Ovary (tissue), 9 donors: ENCODE measurements around the gene DLG5. TPM values are rescaled to one million over a fixed set of nuclear protein-coding genes. Genes with fewer than 3 reads are reported as not detected.
A peak's percentile ranks its signal among the peaks of the same experiment; 100 is the strongest.

Experiments
- DNase-seq, 5 donors: peaks; one replicate each; pipeline ENCODE4 v3.0.0-alpha.2; 2019 to 2020
- H3K27ac ChIP-seq, 2 donors: fragments of 200-600 bp; one replicate each; pipeline versions ENCODE4 v1.5.1 to v1.8.0; 2019 to 2022
- H3K27me3 ChIP-seq: fragments of 200-600 bp; one replicate; pipeline ENCODE4 v1.8.0; 2022
- H3K36me3 ChIP-seq: fragments of 200-600 bp; sonication (generic); one replicate; pipeline ENCODE4 v1.5.1; 2019
- H3K4me1 ChIP-seq: one replicate; pipeline ENCODE4 v1.8.1; 2013; ENCODE audit warnings: mild to moderate bottlenecking, moderate library complexity; ENCODE audit not compliant: insufficient read depth
- H3K4me3 ChIP-seq: fragments of 200-600 bp; sonication (generic); one replicate; pipeline ENCODE4 v1.5.1; 2017
- H3K9me3 ChIP-seq, 2 donors: fragments of 200-600 bp in 1 of 2; sonication (generic) in 1 of 2; one replicate each; pipeline versions ENCODE4 v1.5.1 to v1.8.1; 2013 to 2019; ENCODE audit warnings: mild to moderate bottlenecking in 1 of 2, moderate library complexity in 1 of 2
- CTCF ChIP-seq, 3 donors: fragments of 450-650 bp in 2 of 3; fragments of 200-600 bp in 1 of 3; IDR thresholded peaks; one replicate each; pipeline versions ENCODE4 v1.5.1 to v1.8.0; 2016 to 2022; ENCODE audit warnings: antibody characterized with exemption in 3 of 3, mild to moderate bottlenecking in 1 of 3
- EP300 ChIP-seq: sonication (generic); formaldehyde crosslinking; IDR thresholded peaks from one replicate; pipeline ENCODE4 v1.6.1; 2017; ENCODE audit warnings: antibody characterized with exemption
- POLR2A ChIP-seq: fragments of 450-650 bp; IDR thresholded peaks from one replicate; pipeline ENCODE4 v1.6.1; 2017; ENCODE audit warnings: antibody characterized with exemption, mild to moderate bottlenecking, moderate library complexity
- WGBS, 3 donors: extraction: QIAGEN DNeasy Blood & Tissue Kit in 1 of 3; methylation state at CpG; one replicate each; pipeline versions ENCODE4 v1.1.5 to v1.1.7; 2013 to 2017; 5-methylcytosine and 5-hydroxymethylcytosine counted together
- intact Hi-C, 4 donors: fragments of 100-400 bp; cut with DNase I; formaldehyde crosslinking; loops; one replicate each; pipeline versions ENCODE4 v1.11.0 to v1.15.1; 2022 to 2023
- polyA plus RNA-seq, 2 donors: library from polyadenylated mRNA; stranded (reverse); fragments of 200-250 nt in 1 of 2; fragments of 350-450 nt in 1 of 2; fragmentation: Illumina TruSeq in 1 of 2; extraction: RNeasy Lipid Tissue Mini Kit (QIAGEN cat#74804) in 1 of 2; gene quantifications; one replicate each; pipeline ENCODE4 v1.2.3, GENCODE V29; 2013 to 2014
- total RNA-seq, 7 donors: library from RNA; depleted of rRNA in 2 of 7; stranded (reverse); fragments of >200 nt in 2 of 7; fragmentation: NEBNext Ultra II Directional in 3 of 7; extraction: Animal tissue kit (Norgen Biotek cat#: 25700) in 3 of 7; gene quantifications; one replicate each; pipeline versions ENCODE4 v1.1.0 to v1.2.4, GENCODE V29; 2016 to 2023
- donor health status: DM: no; HTN: no; CAD: no; lungs with moderate emphysema.
- donor health status: DM: no; HTN: no; CAD: no.
- donor health status: Bipolar disorder and iron deficiency.
- donor health status: DM: yes; HTN: yes; CAD: no.
- donor health status: DM: no; HTN: no; CAD: no.
- donor health status: DM: yes; HTN: yes; CAD: no.

DLG5 gene
- total and polyA plus RNA-seq, 9 donors: 29.1 to 71.9 (median 42.8) TPM

DNA sequence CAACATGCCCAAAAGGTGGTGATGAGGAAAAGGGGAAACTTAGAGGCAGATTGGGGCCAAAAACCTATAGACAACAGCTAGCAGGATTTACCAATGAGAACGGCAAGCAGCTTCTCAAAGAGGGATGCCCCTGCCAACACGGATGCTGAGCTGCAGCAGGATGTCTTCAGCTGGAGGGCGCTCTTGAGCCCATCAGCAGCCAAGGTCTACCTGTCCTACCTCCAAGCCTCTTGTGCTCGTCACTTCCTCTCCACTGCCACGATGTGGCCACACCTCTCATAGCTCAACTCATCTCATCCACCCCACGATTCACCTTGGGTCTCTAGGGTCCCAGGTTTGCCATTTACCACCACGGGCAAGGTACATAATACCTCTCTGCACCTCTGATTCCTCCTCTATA is 36.5 kb downstream of the DLG5 start:
- DNase-seq: no peak
- H3K36me3 ChIP-seq: no peaks in the 10 kb centered on the region
- H3K9me3 ChIP-seq: no peaks in the 10 kb centered on the region
- H3K27ac ChIP-seq: peak overlapping the region in 1 of 2 donors; percentile 16
- intact Hi-C loops: no loop called here
- TF ChIP-seq EP300: no peak
- no peak for TF ChIP-seq POLR2A
- TF ChIP-seq CTCF (IDR thresholded peaks at IDR 0.05): no peak
- no peaks in the 10 kb centered on the region for H3K27me3 ChIP-seq
- 81 to 86% (median 86%) methylated on average over 7 of the region's 7 CpGs for WGBS, 3 donors
- H3K4me1 ChIP-seq: peaks cover 43% of the 10 kb centered on the region
- H3K4me3 ChIP-seq: no peak overlapping the region

- Histone ChIP-seq H3K4me1 (peaks cover 42% of the 10 kb centered on the region), H3K9me3 (no peaks in the 10 kb centered on the region), H3K4me3 (no peak overlapping the region), H3K27me3 (no peaks in the 10 kb centered on the region), H3K36me3 (no peaks in the 10 kb centered on the region), H3K27ac (peak overlapping the region; percentile 2 to 48)
- intact Hi-C loops: no loop called here
- TF ChIP-seq POLR2A (no peak), CTCF (IDR thresholded peaks at IDR 0.05) (no peak), EP300 (no peak)
- DNase-seq: no peak
- 76 to 81% (median 78%) methylated on average over 8 of the region's 8 CpGs for WGBS, 3 donors
Observed at GRCh38 chr10:77889277-77889903, 37.2 kb downstream of the DLG5 start.

DNA sequence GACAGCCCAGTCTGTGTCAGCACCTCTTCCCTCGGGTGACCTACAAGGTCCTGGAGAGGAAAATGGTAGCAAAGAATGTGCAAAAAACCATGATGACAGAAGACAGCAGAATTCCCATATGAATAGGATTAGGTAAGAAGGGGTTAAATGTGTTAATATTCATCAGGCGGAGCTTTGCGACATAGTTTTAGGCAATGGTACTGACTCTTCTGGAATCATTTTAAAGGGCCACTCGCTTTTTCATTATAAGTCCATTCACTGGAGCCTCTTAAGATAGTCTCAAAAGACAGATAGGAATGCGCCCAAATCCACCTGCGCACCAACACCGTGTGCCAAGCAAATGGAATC is 38.2 kb downstream of the DLG5 start:
- WGBS, 3 donors: 39 to 46% (median 40%) methylated on average over 7 of the region's 7 CpGs
- no peak for TF ChIP-seq CTCF (IDR thresholded peaks at IDR 0.05)
- no peak for TF ChIP-seq EP300
- no peak for TF ChIP-seq POLR2A

GRCh38 chr10:77887631-77888355 is 38.8 kb downstream of the DLG5 start:
- intact Hi-C loops: no loop called here
- peak overlapping the region; percentile 21 for H3K4me3 ChIP-seq
- peaks cover 41% of the 10 kb centered on the region for H3K4me1 ChIP-seq

More for the DNA sequence above, 38.2 kb downstream of the DLG5 start:
- Histone ChIP-seq H3K9me3 (no peaks in the 10 kb centered on the region), H3K27ac (peak overlapping the region in 1 of 2 donors; percentile 58), H3K4me1 (peaks cover 44% of the 10 kb centered on the region), H3K4me3 (peak overlapping the region; percentile 21), H3K36me3 (no peaks in the 10 kb centered on the region), H3K27me3 (no peaks in the 10 kb centered on the region)
- DNase-seq: no peak
- intact Hi-C loops: no loop called here

More at GRCh38 chr10:77887631-77888355, 38.8 kb downstream of the DLG5 start:
- no peaks in the 10 kb centered on the region for H3K27me3 ChIP-seq
- H3K36me3 ChIP-seq: no peaks in the 10 kb centered on the region
- WGBS, 3 donors: 7 to 14% (median 12%) methylated on average over 11 of the region's 11 CpGs
- H3K9me3 ChIP-seq: no peaks in the 10 kb centered on the region
- peak overlapping the region; percentile 15 to 58 for H3K27ac ChIP-seq
- TF ChIP-seq POLR2A: no peak
- TF ChIP-seq CTCF (IDR thresholded peaks at IDR 0.05): no peak
- TF ChIP-seq EP300: no peak
- peak in 1 of 5 donors; percentile 30 for DNase-seq
